Left lung (tissue), 10 donors: ENCODE results near the gene ALOX12B. TPM values are rescaled to one million over a fixed set of nuclear protein-coding genes. Genes with fewer than 3 reads are reported as not detected.

Source experiments
- ATAC-seq: fragments of 200-7000 bp; cut with Tn5 transposase; one replicate; pipeline ENCODE4 v1.9.1; 2020; ENCODE audit warnings: moderate library complexity
- DNase-seq, 4 donors: peaks; one replicate each; pipeline ENCODE4 v3.0.0-alpha.2; 2013 to 2020
- H3K27ac ChIP-seq, 2 donors: fragments of 200-600 bp; sonication (generic) in 1 of 2; one replicate each; pipeline versions ENCODE4 v1.5.0 to v1.8.0; 2020 to 2021
- H3K27me3 ChIP-seq, 2 donors: fragments of 200-600 bp; sonication (generic) in 1 of 2; one replicate each; pipeline versions ENCODE4 v1.5.0 to v1.8.0; 2020 to 2021
- H3K36me3 ChIP-seq, 2 donors: fragments of 200-600 bp; sonication (generic) in 1 of 2; one replicate each; pipeline versions ENCODE4 v1.5.0 to v1.8.0; 2020 to 2021
- H3K4me1 ChIP-seq, 2 donors: fragments of 200-600 bp; one replicate each; pipeline ENCODE4 v1.8.0; 2021
- H3K4me3 ChIP-seq, 2 donors: fragments of 200-600 bp; sonication (generic) in 1 of 2; one replicate each; pipeline versions ENCODE4 v1.5.0 to v1.8.0; 2020 to 2021; ENCODE audit warnings: mild to moderate bottlenecking in 1 of 2
- H3K9me3 ChIP-seq, 2 donors: fragments of 200-600 bp; sonication (generic) in 1 of 2; one replicate each; pipeline versions ENCODE4 v1.5.0 to v1.8.0; 2020 to 2021
- intact Hi-C, 2 donors: fragments of 100-400 bp; cut with DNase I; formaldehyde crosslinking; loops; one replicate each; pipeline versions ENCODE4 v1.11.2 to v1.14.2; 2022
- polyA plus RNA-seq, 6 donors: library from polyadenylated mRNA; unstranded; fragments of 120-200 nt; gene quantifications; one replicate each; pipeline ENCODE4 v1.2.1, GENCODE V29; 2013; ENCODE audit not compliant: insufficient read length in 6 of 6
- total RNA-seq, 2 donors: library from RNA; stranded (reverse); fragmentation: NEBNext Ultra II Directional; extraction: Animal tissue kit (Norgen Biotek cat#: 25700); gene quantifications; one replicate each; pipeline ENCODE4 v1.2.1, GENCODE V29; 2021
- TF ChIP-seq, protein P1 (sequence below), 2 donors: fragments of 200-600 bp; sonication (generic) in 1 of 2; IDR thresholded peaks; one replicate each; pipeline versions ENCODE4 v1.5.0 to v1.8.0; 2021; ENCODE audit warnings: antibody characterized with exemption in 2 of 2
- donor health status: DM: no; HTN: yes; CAD: no.
- donor health status: DM: no; HTN: no; CAD: no.

ALOX12B gene
- total and polyA plus RNA-seq, 8 donors: 0.20 to 0.32 (median 0.31) TPM; not detected in 3

DNA sequence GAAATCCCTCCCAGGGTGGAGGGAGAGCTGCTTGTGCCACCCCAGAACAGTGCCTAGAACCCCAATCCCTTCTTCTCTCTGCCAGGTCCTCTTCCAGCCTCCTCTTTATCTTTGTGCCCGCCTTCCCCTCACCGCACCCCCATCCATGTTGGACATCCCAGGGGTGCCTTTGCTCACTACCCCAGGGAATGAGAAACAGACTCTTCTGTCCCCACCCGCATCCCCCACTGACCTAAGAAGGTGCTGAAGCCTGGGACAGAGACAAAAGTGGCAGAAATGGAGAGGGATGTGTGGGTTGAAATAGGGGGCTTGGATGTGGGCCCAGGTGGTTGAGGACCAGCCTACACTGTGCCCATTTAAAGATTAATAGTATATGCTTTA, 31.7 kb downstream of the ALOX12B start:
- TF ChIP-seq, protein P1, sequence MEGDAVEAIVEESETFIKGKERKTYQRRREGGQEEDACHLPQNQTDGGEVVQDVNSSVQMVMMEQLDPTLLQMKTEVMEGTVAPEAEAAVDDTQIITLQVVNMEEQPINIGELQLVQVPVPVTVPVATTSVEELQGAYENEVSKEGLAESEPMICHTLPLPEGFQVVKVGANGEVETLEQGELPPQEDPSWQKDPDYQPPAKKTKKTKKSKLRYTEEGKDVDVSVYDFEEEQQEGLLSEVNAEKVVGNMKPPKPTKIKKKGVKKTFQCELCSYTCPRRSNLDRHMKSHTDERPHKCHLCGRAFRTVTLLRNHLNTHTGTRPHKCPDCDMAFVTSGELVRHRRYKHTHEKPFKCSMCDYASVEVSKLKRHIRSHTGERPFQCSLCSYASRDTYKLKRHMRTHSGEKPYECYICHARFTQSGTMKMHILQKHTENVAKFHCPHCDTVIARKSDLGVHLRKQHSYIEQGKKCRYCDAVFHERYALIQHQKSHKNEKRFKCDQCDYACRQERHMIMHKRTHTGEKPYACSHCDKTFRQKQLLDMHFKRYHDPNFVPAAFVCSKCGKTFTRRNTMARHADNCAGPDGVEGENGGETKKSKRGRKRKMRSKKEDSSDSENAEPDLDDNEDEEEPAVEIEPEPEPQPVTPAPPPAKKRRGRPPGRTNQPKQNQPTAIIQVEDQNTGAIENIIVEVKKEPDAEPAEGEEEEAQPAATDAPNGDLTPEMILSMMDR (IDR thresholded peaks at IDR 0.05): no peak
- intact Hi-C loops: no loop called here
- peak overlapping the region; percentile 77 to 83 for H3K27ac ChIP-seq

DNA sequence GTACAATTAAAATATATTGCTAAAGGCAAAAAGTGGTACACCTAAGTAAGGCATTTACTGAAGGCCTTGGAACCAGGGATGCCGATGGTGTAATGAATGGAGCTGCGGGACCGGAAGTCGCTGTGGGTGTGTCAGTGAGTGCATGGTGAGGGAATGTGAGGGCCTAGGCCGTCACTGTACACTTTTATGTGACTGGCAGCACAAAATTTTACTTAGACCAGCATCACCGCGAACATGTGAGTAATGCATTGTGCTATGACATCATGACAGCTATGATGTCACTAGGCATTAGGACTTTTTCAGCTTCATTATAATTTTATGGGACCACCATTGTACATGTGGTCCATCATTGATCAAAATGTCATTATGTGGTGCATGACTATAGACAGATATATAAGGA, 33.9 kb downstream of the ALOX12B start:
- Histone ChIP-seq H3K27ac (no peak overlapping the region), H3K4me3 (no peak overlapping the region), H3K4me1 (peaks cover 9 to 36% of the 10 kb centered on the region in 2 donors), H3K9me3 (no peaks in the 10 kb centered on the region), H3K36me3 (no peaks in the 10 kb centered on the region), H3K27me3 (peaks cover 0 to 14% of the 10 kb centered on the region in 2 donors)
- no peak for ATAC-seq
- TF ChIP-seq, protein P1 (IDR thresholded peaks at IDR 0.05): no peak
- intact Hi-C loops: no loop called here
- no peak for DNase-seq

More for the DNA sequence above, 31.7 kb downstream of the ALOX12B start:
- Histone ChIP-seq H3K4me1 (peaks cover 9 to 40% of the 10 kb centered on the region in 2 donors), H3K27me3 (peaks cover 8 to 35% of the 10 kb centered on the region in 2 donors), H3K36me3 (no peaks in the 10 kb centered on the region), H3K9me3 (no peaks in the 10 kb centered on the region), H3K4me3 (no peak overlapping the region)
- DNase-seq (no peak), ATAC-seq (no peak)

DNA sequence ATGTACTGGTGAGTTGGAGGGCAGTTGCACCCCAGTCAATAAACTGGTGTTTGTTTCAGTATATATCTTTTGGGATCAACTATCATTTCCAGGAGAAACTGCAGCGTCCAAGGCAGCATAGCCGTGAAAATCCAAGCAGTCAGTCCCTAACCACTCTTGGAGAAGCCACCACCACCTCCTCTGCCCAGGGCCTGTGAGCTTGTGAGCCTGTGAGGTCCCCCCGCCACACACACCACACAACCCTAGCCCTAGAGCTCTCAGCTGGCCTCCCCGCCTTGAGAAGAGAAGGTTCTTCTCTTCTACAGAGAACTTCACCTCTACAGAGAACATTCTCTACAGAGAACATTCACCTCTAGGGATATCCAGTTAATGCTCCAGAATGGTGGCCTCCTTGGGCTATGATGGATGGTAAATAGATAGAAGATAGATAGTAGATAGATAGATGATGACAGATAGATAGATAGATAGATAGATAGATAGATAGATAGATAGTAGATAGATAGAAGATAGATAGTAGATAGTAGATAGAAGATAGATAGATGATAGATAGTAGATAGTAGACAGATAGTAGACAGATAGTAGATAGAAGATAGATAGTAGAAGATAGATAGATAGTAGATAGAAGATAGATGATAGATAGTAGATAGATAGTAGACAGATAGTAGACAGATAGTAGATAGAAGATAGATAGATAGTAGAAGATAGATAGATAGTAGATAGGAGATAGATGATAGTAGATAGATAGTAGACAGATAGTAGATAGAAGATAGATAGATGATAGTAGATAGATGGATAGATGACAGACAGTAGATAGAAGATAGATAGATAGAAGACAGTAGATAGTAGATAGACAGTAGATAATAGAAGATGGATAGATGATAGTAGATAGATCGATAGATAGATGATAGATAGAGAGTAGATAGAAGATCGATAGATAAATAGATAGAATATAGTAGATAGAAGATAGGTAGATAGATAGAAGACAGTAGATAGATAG, 35.0 kb downstream of the ALOX12B start:
- H3K9me3 ChIP-seq: no peaks in the 10 kb centered on the region
- H3K36me3 ChIP-seq: no peaks in the 10 kb centered on the region
- peak in 1 of 4 donors; percentile 23 for DNase-seq
- TF ChIP-seq, protein P1 (IDR thresholded peaks at IDR 0.05): no peak
- H3K4me3 ChIP-seq: no peak overlapping the region
- no peak overlapping the region for H3K27ac ChIP-seq
- peaks cover 9 to 30% of the 10 kb centered on the region in 2 donors for H3K4me1 ChIP-seq
- H3K27me3 ChIP-seq: peaks cover 0 to 14% of the 10 kb centered on the region in 2 donors
- no peak for ATAC-seq
- intact Hi-C loops: no loop called here

DNA sequence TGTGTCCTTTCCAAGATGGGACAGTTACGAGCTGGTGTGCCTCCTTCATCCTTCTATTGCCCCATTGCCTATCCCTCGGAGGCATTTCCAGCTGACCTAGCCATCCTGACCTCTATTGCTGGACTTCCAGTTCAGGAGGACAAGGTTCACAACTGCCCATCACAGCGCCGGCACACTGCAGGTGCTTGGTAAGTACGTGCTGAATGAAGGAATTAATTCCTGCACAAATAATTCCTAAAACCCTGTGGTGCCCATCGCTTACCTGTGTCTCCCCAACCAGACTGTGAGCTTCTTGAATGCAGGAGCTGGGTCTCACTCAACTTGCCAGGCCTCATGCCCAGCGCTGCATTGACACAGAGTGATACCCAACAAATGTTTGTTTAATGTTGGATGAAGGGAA, 35.7 kb downstream of the ALOX12B start:
- intact Hi-C loops: no loop called here

DNA sequence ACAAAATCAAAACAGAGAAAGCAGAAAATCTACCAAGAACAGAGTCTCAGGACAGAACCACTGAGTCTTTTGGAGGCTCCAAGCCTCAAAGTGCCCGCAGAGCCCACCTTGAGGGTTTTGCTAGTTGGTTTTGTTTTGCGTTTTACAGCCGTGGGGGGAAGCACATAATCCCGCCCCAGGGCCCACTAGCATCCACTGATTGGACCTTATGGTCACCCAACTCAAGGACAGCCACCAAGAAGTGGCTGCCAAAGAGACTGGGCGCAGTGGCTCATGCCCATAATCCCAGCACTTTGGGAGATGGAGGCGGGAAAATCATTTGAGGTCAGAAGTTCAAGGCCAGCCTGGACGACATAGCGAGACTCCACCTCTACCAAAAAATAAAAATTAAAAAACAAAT, 38.8 kb downstream of the ALOX12B start:
- DNase-seq: no peak
- Histone ChIP-seq H3K9me3 (no peaks in the 10 kb centered on the region), H3K4me3 (no peak overlapping the region), H3K4me1 (no peaks in the 10 kb centered on the region), H3K27me3 (peaks cover 0 to 16% of the 10 kb centered on the region in 2 donors), H3K27ac (no peak overlapping the region), H3K36me3 (no peaks in the 10 kb centered on the region)
- ATAC-seq: no peak
- intact Hi-C loops: no loop called here
- TF ChIP-seq, protein P1 (IDR thresholded peaks at IDR 0.05): no peak

More for the DNA sequence above, 35.7 kb downstream of the ALOX12B start:
- no peak overlapping the region for H3K4me3 ChIP-seq
- ATAC-seq (no peak), DNase-seq (no peak)
- no peak overlapping the region for H3K27ac ChIP-seq
- peaks cover 8 to 23% of the 10 kb centered on the region in 2 donors for H3K4me1 ChIP-seq
- H3K9me3 ChIP-seq: no peaks in the 10 kb centered on the region
- TF ChIP-seq, protein P1 (IDR thresholded peaks at IDR 0.05): no peak
- H3K36me3 ChIP-seq: no peaks in the 10 kb centered on the region
- H3K27me3 ChIP-seq: peaks cover 0 to 13% of the 10 kb centered on the region in 2 donors
